ENCODE data around the gene MMP11. TPM values are rescaled to one million over a fixed set of nuclear protein-coding genes. Genes with fewer than 3 reads are reported as not detected.

MMP11 gene
- total and polyA plus RNA-seq, 2 experiments from 2014 or later: 5.3 to 17.4 TPM

DNA sequence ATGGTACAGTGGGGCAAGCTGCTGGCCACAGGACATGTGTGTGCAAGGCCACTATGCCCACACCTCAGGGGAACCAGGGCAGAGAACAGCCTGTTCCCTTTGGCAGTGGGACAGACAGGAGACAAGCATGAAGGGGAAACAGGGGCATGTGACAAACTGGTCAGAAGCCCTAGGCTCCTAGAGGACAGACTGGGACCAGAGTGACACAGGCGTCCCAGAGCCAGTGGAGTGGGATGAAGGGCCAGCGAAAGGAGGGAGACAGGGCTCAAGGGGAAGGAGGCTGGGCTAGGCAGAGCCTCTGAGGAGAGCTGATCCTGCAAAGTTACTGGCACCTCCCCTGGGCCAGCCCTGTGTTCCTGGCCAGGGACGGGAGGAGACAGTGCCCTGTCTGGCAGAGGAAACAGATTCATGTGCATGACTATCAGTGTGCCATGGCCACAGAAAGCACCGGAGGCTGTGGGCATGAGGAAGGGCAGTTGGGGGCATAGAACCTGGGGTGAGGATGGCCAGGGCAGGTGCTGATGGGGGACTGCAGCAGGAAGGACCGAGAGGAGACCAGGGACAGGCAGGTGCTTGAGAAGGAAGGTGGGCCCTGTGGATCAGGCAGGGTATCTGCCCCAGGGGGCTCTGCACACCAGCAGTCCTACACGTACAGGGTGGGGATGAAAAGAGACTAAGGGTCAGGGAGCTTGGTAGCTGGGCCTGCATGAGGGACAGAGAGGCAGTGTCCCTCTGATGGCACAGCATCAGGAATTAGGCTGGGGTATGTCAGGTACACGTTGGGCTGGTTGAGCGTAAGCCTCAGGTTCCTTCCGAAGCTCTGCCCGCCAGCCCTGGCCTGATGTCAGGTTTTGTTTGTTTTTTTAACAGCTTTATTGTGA is 56.4 kb downstream of the MMP11 start:
- Mint-ChIP-seq H3K4me3 (no peak overlapping the region), H3K27ac (no peak overlapping the region), H3K9me3 (no peaks in the 10 kb centered on the region; the same call in 2 of the 3 replicates), H3K36me3 (ENCODE audit: low read depth) (peaks cover 57% of the 10 kb centered on the region), H3K27me3 (ENCODE audit: insufficient read depth, low read depth, poor library complexity) (peaks cover 18% of the 10 kb centered on the region), H3K4me1 (peaks cover 2% of the 10 kb centered on the region; the same call in 1 of the 3 replicates)
- Histone ChIP-seq H3K9me2 (ENCODE audit: insufficient read depth) (no peaks in the 10 kb centered on the region), H3K4me1 (ENCODE audit: insufficient read depth) (no peaks in the 10 kb centered on the region), H3K27ac (ENCODE audit: low read depth) (no peak overlapping the region), H2AFZ (no peak overlapping the region), H4K20me1 (replicated peaks; ENCODE audit: insufficient read depth) (0 out of 2 replicates have a peak, but pooled peaks cover 4% of the 10 kb centered on the region), H3K4me3 (no peak overlapping the region), H3K79me2 (replicated peaks; ENCODE audit: insufficient read depth) (no peaks in the 10 kb centered on the region), H3F3A (replicated peaks; ENCODE audit: low read depth) (no peaks in the 10 kb centered on the region), H3K36me3 (ENCODE audit: insufficient read depth) (peaks cover 6% of the 10 kb centered on the region; the same call in 1 of the 2 replicates), H3K4me2 (no peak overlapping the region), H3K27me3 (ENCODE audit: insufficient read depth) (no peaks in the 10 kb centered on the region)
- TF ChIP-seq NANOG (IDR thresholded peaks at IDR 0.05; ENCODE audit: borderline replicate concordance): no peak
- TF ChIP-seq EZH2 (IDR thresholded peaks at IDR 0.05; ENCODE audit: low read depth, unreplicated experiment): no peak
- no peak for TF ChIP-seq JUNB (IDR thresholded peaks at IDR 0.05; ENCODE audit: unreplicated experiment)
- TF ChIP-seq EZH2phosphoT487 (IDR thresholded peaks at IDR 0.05; ENCODE audit: unreplicated experiment): no peak
- TF ChIP-seq, protein P1, sequence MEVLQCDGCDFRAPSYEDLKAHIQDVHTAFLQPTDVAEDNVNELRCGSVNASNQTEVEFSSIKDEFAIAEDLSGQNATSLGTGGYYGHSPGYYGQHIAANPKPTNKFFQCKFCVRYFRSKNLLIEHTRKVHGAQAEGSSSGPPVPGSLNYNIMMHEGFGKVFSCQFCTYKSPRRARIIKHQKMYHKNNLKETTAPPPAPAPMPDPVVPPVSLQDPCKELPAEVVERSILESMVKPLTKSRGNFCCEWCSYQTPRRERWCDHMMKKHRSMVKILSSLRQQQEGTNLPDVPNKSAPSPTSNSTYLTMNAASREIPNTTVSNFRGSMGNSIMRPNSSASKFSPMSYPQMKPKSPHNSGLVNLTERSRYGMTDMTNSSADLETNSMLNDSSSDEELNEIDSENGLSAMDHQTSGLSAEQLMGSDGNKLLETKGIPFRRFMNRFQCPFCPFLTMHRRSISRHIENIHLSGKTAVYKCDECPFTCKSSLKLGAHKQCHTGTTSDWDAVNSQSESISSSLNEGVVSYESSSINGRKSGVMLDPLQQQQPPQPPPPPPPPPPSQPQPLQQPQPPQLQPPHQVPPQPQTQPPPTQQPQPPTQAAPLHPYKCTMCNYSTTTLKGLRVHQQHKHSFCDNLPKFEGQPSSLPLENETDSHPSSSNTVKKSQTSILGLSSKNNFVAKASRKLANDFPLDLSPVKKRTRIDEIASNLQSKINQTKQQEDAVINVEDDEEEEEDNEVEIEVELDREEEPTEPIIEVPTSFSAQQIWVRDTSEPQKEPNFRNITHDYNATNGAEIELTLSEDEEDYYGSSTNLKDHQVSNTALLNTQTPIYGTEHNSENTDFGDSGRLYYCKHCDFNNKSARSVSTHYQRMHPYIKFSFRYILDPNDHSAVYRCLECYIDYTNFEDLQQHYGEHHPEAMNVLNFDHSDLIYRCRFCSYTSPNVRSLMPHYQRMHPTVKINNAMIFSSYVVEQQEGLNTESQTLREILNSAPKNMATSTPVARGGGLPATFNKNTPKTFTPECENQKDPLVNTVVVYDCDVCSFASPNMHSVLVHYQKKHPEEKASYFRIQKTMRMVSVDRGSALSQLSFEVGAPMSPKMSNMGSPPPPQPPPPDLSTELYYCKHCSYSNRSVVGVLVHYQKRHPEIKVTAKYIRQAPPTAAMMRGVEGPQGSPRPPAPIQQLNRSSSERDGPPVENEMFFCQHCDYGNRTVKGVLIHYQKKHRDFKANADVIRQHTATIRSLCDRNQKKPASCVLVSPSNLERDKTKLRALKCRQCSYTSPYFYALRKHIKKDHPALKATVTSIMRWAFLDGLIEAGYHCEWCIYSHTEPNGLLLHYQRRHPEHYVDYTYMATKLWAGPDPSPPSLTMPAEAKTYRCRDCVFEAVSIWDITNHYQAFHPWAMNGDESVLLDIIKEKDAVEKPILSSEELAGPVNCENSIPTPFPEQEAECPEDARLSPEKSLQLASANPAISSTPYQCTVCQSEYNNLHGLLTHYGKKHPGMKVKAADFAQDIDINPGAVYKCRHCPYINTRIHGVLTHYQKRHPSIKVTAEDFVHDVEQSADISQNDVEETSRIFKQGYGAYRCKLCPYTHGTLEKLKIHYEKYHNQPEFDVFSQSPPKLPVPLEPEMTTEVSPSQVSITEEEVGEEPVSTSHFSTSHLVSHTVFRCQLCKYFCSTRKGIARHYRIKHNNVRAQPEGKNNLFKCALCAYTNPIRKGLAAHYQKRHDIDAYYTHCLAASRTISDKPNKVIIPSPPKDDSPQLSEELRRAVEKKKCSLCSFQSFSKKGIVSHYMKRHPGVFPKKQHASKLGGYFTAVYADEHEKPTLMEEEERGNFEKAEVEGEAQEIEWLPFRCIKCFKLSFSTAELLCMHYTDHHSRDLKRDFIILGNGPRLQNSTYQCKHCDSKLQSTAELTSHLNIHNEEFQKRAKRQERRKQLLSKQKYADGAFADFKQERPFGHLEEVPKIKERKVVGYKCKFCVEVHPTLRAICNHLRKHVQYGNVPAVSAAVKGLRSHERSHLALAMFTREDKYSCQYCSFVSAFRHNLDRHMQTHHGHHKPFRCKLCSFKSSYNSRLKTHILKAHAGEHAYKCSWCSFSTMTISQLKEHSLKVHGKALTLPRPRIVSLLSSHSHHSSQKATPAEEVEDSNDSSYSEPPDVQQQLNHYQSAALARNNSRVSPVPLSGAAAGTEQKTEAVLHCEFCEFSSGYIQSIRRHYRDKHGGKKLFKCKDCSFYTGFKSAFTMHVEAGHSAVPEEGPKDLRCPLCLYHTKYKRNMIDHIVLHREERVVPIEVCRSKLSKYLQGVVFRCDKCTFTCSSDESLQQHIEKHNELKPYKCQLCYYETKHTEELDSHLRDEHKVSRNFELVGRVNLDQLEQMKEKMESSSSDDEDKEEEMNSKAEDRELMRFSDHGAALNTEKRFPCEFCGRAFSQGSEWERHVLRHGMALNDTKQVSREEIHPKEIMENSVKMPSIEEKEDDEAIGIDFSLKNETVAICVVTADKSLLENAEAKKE (CRISPR knock-in tag; IDR thresholded peaks at IDR 0.05): no peak
- no peak for TF ChIP-seq POLR2AphosphoS5 (IDR thresholded peaks at IDR 0.05; ENCODE audit: low read depth)
- no peak for TF ChIP-seq ZNF114 (CRISPR knock-in tag; IDR thresholded peaks at IDR 0.05)
- no peak for TF ChIP-seq ETS1 (IDR thresholded peaks at IDR 0.05)
- TF ChIP-seq, protein P2, sequence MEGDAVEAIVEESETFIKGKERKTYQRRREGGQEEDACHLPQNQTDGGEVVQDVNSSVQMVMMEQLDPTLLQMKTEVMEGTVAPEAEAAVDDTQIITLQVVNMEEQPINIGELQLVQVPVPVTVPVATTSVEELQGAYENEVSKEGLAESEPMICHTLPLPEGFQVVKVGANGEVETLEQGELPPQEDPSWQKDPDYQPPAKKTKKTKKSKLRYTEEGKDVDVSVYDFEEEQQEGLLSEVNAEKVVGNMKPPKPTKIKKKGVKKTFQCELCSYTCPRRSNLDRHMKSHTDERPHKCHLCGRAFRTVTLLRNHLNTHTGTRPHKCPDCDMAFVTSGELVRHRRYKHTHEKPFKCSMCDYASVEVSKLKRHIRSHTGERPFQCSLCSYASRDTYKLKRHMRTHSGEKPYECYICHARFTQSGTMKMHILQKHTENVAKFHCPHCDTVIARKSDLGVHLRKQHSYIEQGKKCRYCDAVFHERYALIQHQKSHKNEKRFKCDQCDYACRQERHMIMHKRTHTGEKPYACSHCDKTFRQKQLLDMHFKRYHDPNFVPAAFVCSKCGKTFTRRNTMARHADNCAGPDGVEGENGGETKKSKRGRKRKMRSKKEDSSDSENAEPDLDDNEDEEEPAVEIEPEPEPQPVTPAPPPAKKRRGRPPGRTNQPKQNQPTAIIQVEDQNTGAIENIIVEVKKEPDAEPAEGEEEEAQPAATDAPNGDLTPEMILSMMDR (conservative IDR thresholded peaks at IDR 0.05; ENCODE audit: low read depth in 2 of 2): no peak
- no peak for DNase-seq (ENCODE audit: low spot score)
- no peak for ATAC-seq
